NCI-H146 treated with DMSO at 0.1 percent for 48 hours (cell line): Measurements from ENCODE around the gene TSPAN4.

Experiments
- DNase-seq: peaks from one replicate; lab custom pipeline; 2025; ENCODE audit not compliant: unreplicated experiment; lab: John Stamatoyannopoulos, UW

The TSPAN4 gene

DNA sequence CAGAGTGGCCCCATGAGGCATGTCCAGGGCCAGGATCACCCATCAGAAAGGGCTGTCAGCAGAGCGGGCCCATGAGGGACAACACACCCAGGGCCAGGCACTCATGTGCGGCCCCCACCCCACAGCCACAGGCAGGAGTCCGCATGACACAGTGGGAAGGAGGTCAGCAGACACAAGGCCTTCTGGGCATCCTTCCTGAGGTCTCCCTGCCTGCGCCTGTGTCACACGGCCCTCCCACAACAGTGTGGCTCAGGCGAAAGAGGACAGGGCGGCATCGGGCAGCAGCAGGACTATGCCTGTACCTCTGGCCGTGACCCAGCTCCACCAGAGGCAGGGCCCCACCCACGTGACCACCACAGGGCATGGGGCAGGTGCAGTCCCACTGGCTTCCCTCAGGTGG is 40.9 kb downstream of the TSPAN4 start:
- no peak for DNase-seq

DNA sequence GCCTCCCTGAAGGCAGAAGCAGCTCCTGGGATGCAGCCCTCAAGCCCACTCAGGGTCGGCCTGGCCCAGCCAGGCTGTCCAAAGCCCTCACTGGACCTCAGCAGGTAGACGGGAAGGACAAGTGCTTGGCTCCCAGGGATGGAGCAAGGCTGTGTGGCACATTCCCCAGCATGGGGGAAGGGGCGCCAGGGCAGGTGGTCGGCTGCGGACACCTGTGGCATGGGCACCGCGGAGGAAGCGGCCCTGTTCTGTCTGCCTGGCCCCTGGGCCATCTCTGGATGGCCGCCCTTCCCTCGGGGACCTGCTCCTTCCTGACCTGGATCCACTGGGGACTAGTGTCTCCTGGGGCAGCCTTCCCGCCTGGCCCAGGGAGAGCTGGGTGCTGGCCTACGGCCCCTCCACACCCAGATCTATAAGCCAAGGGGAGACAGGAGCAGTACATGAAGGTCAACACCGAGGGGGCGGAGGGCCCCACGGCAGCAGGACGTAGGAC is 42.0 kb downstream of the TSPAN4 start:
- DNase-seq, result no peak

DNA sequence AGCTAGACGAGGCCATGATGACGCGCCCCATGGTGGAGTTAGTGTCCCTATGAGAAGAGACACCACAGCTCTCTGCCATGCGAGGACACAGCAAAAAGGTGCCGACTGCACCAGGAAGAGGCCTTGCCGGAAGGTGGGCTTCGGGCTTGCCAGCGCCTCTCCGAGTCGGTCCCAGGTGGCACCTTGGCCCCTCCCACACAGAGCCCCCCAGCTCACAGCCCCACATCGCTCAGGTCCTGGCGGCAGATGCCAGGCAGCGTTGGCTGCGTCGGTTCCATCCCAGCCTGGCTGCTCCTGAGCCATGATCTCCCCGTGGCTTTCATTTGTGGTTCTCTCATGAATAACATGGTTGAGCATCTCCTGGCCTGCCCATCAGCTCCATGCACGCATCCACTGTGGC is 43.9 kb downstream of the TSPAN4 start:
- no peak for DNase-seq

DNA sequence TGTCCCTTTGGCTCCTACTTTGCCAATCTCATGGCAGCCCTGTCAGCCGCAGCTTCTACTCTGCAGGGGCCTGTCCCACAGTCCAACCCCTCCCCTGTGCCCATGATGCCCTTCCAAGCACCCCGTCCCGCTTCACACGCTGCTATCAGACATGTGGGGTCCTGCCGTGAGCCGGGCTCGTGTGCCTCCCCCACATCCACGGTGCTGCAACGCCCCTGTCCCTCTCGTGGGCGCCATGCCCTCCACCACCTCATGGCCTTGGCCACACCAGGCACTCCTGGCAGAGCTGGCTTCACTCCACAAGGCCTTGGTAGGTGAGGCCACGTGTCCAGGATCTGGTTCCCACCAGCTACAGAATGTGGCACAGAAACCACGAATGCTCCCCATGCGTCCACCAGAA is 44.9 kb downstream of the TSPAN4 start:
- no peak for DNase-seq

DNA sequence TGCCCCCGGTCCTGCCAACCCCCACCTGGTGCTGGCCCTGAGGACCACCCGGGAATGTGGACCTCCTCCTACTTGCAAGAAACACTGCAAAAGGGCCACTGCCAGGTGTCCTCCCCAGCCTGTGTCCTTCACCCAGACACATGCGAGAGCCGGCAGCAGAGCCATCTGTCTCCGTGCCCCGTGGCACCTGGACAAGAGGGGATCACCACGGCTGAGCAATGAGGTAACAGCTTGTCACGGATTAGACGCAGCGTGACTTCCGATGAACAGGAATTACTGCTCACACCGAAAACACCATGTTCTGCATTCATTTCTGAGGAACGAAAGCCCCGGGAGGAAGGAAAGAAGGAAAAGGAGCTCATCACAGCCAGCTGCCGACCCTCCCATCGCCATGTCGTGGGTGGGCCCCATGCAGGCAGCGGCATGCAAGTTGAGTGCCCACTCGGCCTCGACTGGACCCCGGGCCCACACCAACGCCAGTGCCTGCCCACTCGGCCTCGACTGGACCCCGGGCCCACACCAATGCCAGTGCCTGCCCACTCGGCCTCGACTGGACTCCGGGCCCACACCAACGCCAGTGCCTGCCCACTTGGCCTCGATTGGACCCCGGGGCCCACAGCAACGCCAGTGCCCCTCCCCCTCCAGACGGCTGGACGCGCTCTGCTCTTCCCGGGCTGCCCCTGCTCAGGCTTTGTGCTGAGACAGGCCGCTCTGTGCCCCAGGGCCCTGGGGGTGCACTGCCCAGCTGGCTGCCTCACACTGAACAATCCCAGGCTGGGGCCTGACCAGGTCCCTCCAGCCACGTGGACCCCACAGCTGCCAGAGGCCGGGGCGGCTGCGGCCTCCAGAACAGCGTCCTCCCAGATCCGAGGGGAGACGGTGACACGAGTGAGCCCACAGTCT is 45.9 kb downstream of the TSPAN4 start:
- DNase-seq, result no peak

DNA sequence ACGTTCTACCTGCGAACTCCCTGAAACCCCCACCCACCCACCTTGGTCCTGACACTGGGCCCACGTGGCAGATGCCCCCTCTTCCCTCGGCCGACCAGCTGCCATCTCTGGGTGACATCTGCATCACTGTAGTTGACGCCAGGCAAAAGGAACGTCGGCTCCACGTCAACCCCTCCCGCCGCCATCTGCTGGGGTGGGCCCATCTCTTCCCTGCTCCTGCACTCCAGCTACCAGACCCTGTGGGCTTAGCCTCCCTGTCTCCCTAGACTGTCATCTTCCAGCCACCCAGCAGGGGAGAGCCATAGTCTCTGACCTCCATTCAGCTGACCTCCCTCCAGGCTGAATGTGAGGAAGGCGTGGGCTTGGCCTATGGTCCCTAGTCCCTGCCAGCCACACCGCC is 46.6 kb downstream of the TSPAN4 start:
- no peak for DNase-seq

DNA sequence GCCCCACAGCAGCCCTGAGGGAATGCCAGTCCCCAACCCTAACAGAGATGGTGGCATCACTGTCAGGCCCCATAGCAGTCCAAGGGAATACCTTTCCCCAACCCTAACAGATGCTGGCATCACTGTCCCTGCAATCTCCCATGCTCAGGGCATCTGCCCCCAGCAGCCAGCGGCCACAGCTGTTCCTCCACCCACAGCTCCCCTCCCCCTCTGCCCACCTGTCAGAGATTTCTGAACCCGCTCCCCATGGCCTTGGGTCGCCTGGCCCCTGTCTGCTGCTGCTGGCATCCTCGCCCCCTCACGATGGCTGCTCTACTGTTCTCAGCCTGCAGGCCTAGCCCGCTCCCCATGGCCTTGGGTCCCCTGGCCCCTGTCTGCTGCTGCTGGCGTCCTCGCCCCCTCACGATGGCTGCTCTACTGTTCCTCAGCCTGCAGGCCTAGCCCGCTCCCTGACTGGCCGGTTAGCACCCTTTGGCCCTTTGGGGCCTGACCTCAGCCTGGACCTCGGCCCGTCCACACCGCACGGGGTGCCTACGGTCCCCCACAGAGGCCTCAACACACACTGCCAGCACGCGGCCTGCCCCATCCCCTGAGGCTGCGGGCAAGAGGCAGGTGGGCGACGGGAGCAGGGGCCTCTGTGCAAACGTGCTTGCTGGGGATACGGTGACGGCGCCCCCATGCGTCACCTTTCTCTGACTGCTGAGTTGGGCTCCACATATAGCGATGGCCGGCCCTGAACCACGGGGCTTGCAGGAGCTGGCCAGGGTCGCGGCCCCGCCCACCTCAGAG is 47.2 kb downstream of the TSPAN4 start:
- no peak for DNase-seq

DNA sequence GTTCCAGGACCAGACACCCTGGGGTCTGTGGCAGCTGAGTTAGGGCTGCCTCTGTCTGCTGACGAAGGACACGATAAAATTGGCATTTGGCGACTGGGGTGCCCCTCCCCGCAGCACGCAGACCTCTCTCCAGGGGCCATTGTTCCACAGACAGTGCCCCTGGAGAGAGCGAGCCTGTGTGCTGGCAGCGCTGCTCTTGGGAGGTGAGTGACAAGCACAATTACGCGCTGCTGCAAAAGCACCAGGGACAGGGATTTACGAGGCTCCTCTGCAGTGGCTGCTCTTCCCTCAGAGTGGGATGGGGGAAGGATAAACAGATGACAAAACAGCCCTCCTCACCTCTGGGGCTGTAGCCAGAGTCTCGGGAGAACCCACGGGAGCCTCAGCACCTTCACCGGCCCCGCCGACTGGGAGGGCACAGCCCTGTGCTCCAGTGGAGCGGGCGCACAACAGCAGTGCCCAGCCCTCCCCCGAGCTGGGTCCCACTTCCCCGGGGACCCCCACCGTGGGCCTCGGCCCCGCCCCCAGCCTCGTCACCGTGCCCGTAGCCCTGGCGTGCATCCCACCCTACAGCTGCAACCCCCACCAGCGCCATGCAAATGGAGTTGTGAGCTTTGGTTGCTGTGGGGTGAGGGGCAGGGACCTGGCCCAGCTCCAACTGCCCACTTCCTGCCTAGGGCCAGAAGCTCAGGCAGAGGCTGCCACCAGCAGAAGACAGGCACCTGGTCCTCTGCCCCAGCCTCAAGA is 48.3 kb downstream of the TSPAN4 start:
- DNase-seq, result no peak

DNA sequence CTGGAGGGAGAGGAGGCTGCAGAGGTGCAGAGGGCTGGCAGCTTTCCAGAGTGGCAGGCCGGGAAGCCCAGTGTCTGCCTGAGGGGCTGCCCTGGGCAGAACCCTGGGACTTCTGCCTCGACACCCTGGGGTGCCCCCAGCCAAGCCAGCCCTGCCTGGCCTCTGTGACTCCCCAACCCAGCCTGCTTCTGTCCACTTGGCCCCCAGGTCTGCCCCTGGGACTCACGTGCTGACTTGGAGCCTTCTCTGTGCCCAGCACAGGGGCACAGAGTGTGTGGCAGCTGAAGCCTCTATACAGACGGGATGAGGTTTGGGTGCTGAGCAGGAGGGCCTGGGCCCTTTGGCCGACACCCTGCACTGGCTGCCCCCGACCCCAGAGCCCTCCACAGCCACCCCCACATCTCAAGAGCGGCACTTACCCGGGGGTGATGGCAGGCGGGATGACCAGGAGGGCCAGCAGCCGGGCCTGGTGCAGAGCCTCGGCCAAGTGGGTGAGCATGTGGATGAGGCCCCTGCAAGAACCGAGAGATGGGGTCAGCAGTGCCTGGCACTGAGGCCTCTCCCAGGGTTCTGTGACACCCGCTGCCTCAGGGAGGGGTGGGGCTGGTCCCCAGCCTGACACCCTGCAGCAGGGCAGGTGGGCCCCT is 50.5 kb downstream of the TSPAN4 start:
- DNase-seq, result no peak

DNA sequence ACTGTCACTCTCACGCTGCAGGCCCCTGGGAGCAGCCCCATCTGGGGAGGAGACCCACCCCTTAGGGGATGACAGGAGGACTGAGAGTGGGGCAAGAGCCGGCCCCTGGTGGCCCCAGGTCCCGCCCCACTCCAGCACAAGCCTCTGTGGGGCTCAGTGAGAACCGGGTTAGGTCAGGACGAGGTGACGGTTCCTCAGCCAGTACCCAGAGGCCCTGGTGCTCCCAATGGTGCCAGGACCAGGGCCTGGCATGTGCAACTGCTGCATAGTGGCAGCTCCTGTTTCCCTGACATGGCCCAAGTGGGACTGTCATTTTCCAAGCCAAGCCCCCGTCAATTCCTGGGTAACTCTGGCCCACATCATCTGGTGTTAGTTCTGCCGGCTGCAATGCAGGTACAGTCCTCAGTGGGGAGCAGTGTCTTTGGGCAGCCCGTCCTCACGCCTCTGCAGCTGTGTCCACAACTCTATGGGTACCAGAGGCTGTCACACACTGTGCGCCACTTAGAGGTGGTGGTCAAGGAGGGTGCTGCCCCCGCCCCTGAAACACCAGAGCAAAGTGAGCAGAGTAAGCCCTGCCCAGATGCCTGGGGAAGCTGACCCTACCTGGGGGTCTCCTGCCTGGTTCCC is 52.0 kb downstream of the TSPAN4 start:
- no peak for DNase-seq

DNA sequence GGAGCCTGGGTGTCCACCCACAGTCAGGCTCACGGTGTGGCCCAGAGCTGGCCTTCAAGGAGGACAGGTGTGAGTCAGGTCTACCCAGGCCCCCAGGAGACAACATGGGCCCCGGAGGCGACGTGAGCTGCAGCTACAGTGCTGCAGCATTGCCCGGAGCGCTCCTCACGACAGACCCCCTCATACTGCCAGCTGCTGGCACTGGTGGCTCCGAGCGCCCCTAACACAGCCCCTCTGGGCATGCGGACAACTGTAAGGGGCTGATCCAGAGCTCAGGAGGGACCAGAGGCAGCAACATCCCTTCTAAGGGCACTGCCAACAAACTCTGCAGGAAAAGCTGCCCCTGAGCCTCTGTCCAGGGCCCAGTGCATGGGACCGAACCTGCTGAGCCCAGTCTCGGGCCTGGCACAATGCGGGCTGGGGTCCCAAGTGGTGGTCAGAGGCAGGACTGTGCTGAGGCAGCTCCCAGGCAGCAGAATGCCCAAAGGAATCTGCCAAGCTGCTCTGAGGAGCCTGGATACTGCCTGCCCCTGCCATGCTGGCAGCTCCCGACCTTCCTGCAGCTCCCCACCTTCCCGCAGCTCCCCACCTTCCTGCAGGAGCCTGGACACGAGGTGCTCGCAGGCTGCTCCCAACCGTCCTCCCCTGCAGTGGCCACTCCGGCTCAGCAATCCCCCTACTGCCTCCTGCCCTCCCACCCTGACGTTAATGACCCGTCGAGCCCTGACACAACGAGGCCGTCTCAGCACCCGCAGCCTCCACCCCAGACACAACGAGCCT is 52.9 kb downstream of the TSPAN4 start:
- DNase-seq, result no peak

DNA sequence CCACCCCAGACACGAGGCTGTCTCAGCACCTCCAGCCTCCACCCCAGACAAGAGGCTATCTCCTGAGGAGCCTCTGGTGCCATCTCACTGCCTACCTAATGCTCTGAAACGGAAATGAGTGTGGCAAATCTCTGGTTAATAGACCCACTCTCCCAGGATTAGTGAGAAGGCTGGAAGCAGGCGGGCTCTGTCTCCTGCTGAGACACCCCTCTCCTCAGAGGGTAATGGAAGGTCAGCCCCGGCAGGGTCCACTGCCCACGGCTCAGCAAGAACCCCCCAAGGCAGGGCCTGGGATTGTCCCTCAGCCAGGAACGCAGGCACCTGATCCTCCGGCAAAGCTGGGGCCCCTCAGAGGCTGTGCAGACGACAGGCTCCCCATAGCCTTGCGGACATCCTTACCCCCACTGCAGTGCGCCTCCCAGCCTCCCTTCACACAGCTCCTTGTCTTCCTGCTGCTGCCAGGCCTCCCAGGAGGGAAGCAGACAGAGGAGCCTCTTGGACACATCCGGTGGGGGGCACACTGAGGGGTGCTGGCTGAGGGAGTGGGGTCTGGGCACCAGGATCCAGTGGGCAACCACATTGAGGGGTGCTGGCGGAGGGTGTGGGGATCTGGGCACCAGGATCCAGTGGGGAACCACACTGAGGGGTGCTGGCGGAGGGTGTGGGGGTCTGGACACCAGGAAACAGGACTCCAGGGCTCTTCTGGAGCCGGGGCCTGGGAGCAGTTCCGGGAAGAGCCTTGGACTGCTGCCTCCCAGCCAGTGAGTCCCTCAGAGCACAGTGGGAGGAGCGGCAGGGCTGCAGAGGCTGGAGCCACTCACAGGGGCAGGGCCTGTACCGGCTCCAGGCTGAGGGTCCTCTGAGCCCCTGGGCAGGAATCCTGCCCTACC is 54.8 kb downstream of the TSPAN4 start:
- DNase-seq, result no peak

DNA sequence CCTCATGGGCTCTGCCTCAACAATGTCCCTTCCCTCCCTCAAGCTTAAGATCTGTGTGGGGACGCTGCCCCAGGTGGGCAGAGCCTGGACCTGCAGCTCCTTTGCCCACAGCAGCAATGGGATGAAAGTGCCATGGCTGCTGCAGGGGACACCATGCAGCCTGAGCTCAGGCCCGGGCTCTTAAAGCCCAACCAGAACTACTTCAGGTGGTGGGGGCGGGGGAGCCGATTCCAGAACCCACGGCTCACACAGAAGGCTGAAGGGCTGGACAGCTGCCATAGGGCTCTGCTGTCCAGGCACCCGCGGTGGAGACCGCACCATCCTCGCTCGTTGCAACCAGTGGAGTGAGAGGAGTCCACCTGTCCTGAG is 55.5 kb downstream of the TSPAN4 start:
- no peak for DNase-seq

DNA sequence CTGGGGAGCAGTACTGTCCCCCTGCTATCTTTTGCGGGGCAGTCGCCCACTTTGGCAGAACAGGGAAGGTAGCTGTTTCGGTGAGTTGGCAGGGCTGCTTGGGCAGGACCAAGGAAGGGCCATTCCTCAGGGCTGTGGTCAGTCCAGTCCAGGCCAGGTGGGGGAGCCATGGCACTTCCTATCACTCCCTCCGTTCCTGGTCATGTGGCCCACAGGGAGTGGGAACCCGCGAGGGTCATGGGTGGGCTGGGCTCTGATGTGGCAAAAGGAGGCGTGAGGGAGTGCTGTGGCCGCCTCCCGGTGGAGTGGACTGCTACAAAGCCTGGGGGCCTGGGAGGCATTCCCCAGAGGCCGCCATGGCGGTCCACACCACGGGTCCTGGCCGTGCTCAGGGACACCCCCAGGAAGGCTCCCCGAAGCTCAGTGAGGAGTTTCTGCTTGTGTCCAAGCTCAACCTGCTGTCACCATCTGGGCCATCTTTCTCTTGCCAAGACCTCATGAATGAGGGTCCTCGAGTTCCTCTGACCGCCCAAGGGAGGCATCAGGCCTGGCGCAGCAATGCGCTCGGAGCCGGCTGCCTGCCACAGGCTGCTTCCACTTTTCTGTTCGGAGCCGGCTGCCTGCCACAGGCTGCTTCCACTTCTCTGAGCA is 56.0 kb downstream of the TSPAN4 start:
- DNase-seq, result no peak

DNA sequence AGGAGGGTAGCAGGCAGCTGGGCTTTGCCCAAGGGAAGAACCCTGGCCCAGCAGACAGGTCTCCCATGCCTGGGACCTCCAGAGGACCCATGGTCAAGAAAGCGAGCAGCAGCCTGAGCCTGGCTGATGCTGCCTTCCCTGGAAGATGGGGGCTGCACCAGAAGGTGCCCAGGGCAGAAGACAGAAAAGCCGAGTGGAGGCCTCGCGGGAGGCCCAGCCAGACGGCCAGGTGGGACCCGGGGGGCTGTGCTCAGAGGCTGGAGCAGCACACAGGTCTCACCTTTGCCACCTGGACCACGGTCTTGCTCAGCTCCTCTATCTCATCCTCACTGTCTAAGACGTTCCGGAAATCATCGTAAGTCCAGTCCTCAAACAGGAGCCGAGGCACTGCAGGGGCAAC is 57.1 kb downstream of the TSPAN4 start:
- DNase-seq, result no peak

DNA sequence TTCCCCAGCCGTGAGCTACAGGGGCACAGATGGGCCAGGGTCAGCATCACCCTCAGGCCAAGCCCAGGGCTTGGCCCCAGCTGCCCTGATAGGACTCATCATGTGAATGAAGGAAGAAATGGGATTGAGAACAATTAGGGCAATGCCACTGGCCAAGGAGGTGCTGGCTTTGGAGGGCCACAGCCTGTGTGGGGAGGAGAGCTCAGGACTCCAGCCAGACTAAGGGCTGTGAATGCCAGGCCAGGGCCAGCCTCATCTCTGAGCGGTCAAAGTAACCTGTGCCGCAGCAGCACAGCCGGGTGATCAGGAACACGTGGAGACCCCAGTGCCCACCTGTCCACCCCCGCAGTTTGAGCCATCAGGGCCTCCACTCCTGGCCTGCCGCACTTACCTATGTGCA is 57.9 kb downstream of the TSPAN4 start:
- no peak for DNase-seq

DNA sequence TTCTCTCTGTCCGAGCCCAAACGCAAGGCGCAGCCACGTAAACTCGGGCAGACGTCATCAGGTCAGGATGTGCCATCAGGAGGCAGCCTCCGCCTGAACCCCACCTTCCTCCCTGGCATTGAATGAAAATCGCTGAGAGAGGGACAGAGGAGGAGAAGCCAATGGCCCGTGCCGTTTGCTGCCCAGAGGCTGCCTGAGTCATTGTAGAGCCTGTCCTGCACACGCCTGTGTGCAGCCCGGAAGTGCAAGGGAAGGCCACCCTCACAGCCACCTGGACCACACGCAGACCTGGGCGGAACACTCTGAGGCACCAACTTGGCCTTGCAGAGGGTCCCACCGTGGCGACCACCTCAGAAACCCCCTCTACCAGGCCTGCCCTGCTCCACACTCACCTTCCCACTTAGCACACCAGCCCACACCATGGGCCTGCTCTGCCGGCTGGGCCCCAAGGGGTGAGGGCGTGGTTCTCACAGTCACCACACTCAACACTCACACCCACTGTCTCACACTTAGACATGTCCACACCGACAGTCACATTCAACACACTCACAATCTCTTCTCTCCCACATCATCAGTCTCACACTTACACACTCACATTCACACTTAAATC is 58.9 kb downstream of the TSPAN4 start:
- DNase-seq, result no peak

DNA sequence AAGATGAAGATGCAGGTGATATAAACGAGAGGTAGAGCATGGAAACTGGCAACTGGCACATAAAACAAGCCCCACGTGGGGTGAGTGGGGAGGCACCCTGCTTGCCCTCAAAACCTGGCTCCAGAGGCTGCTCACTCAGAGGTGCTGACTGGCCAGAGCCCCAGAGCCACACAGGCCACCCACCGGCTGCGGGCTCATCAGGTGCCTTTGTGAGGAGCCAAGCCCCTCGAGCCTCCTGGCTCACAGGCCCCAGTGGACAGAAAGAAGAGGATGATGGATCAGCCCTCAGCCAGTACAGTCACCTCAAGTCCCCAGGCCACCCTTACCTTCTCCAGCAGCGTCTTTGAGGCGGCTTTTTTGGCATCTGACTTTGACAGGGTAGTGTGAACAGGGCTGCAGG is 61.7 kb downstream of the TSPAN4 start:
- no peak for DNase-seq
